K562 (cell line): ENCODE measurements around the gene NIPAL3. TPM values are rescaled to one million over a fixed set of nuclear protein-coding genes. Genes with fewer than 3 reads are reported as not detected.

Experiments used
- ADNP ChIP-seq: fragments of 200-800 bp; sonication (Bioruptor generic); IDR thresholded peaks from 2 replicates; pipeline ENCODE4 v1.6.1; 2016; ENCODE audit warnings: missing genetic modification characterization, missing compliant biosample characterization
- CBX1 ChIP-seq: sonication (generic); IDR thresholded peaks from 2 replicates; pipeline ENCODE4 v1.6.1; 2016; ENCODE audit warnings: antibody characterized with exemption, low read depth, mild to moderate bottlenecking
- NELFE ChIP-seq: IDR thresholded peaks from 2 replicates; pipeline ENCODE4 v1.6.1; 2011; ENCODE audit warnings: mild to moderate bottlenecking; ENCODE audit not compliant: insufficient read depth, insufficient read length
- NFRKB ChIP-seq: fragments of 450-650 bp; IDR thresholded peaks from 2 replicates; pipeline ENCODE4 v1.6.1; 2016; ENCODE audit warnings: low read depth
- PML ChIP-seq: IDR thresholded peaks from 2 replicates; pipeline ENCODE4 v1.6.1; 2012; ENCODE audit warnings: low read length, inconsistent platforms
- SIX5 ChIP-seq, 2 experiments: IDR thresholded peaks; 2 replicates each; pipeline ENCODE4 v1.6.1; 2011; ENCODE audit warnings: low read length in 2 of 2, borderline replicate concordance in 1 of 2, low read depth in 1 of 2, mild to moderate bottlenecking in 1 of 2, moderate library complexity in 1 of 2; ENCODE audit not compliant: insufficient read depth in 1 of 2
- TCF3 ChIP-seq: sonication (generic); formaldehyde crosslinking; IDR thresholded peaks from 2 replicates; pipeline ENCODE4 v1.4.0; 2020; ENCODE audit warnings: mild to moderate bottlenecking, missing genetic modification reagents
- ZNF217 ChIP-seq: sonication (generic); formaldehyde crosslinking; IDR thresholded peaks from 2 replicates; pipeline ENCODE4 v1.8.0; 2022; ENCODE audit warnings: mild to moderate bottlenecking, missing genetic modification reagents
- ZNF384 ChIP-seq: IDR thresholded peaks from 2 replicates; pipeline ENCODE4 v1.6.1; 2012; ENCODE audit warnings: low read depth, low read length, improper control_type of control experiment
- ZNF79 ChIP-seq: fragments of 250-450 bp; sonication (Bioruptor Pico); IDR thresholded peaks from 2 replicates; pipeline ENCODE4 v1.4.0; 2020; ENCODE audit warnings: low read depth, mild to moderate bottlenecking, moderate library complexity
- polyA plus RNA-seq, 8 experiments: library from polyadenylated mRNA; depleted of rRNA in 4 of 8; stranded (reverse) in 5 of 8; unstranded in 3 of 8; fragments of >200 nt; fragmentation: Nextera tagmentation in 2 of 8; fragmentation: Illumina TruSeq in 1 of 8; extraction: Ambion mirVana in 2 of 8; extraction: Trizol in 1 of 8; gene quantifications; 2 replicates each; pipeline versions ENCODE4 v1.2.1 to v1.2.3, GENCODE V29; 2011 to 2014; ENCODE audit warnings: inconsistent platforms in 1 of 8, missing spikeins in 1 of 8
- total RNA-seq, 7 experiments: library from RNA; depleted of rRNA in 6 of 7; stranded (reverse); fragments of >200 nt in 6 of 7; fragmentation: Illumina TruSeq in 2 of 7; extraction: Trizol in 2 of 7; gene quantifications; 2 replicates each; pipeline versions ENCODE4 v1.2.1 to v1.2.3, GENCODE V29; 2011 to 2021; ENCODE audit warnings: low replicate concordance in 1 of 7
- TF ChIP-seq, protein P1 (sequence below): fragments of 200-800 bp; sonication (Bioruptor generic); IDR thresholded peaks from 2 replicates; pipeline ENCODE4 v1.6.1; 2016; ENCODE audit warnings: missing genetic modification characterization, missing compliant biosample characterization
- TF ChIP-seq, protein P2 (sequence below), 2 experiments: fragments of 150-350 bp in 1 of 2; IDR thresholded peaks; 2 replicates each; pipeline ENCODE4 v1.6.1; 2012 to 2016; ENCODE audit warnings: low read depth in 2 of 2, low read length in 2 of 2, mild to moderate bottlenecking in 1 of 2, moderate library complexity in 1 of 2
- TF ChIP-seq, protein P3 (sequence below): fragments of 200-800 bp; sonication (Bioruptor generic); IDR thresholded peaks from 2 replicates; pipeline ENCODE4 v1.6.1; 2017; ENCODE audit warnings: missing genetic modification characterization, missing compliant biosample characterization
- TF ChIP-seq, protein P4 (sequence below), 2 experiments: fragments of 450-650 bp; conservative IDR thresholded peaks; 2 replicates each; pipeline ENCODE4 v1.6.1; 2017; ENCODE audit warnings: mild to moderate bottlenecking in 2 of 2, moderate library complexity in 2 of 2

NIPAL3 gene
- total and polyA plus RNA-seq, 9 of the 15 experiments (the other 6 are each of a cell fraction or from before 2014, with no cell fraction given), result 10.5 to 26.3 (median 16.0) TPM

DNA sequence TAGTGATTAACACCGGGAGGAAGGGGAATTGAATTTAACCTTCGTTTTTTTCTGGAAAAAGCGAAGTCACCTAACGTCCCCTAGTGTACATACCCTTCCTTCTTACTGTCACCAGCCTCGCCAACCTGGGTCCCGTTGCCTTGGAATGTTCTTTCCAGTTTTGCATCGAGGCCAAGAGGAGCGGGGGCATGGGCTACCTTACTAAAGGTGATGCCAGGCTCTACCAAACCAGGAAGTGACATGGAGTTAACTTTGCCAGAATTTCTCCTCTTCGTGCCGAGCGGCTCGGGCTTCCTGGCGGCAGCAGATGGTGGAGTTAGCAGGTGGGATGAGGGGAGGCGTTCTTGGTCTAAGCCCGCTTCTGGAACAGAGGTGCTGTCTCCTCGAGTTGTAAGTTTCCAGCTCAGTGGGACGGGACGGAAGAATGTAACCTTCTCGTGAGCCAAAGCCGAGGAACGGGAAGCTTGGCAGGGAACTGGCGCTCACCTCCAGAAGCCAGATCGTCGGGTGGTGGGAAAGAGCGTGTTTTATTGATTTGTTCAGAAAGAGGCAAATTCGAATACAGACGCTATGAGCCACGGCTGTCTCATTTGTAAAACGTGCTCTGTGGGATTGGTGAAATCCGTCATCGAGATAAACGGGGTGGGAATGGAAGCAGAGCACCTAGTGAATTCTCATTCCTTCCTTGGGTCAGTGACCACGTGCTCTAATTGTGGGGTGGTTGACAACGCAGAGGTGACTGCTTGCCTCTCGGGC lies 486 bp downstream of the NIPAL3 start (continued):
- TF ChIP-seq, protein P1, sequence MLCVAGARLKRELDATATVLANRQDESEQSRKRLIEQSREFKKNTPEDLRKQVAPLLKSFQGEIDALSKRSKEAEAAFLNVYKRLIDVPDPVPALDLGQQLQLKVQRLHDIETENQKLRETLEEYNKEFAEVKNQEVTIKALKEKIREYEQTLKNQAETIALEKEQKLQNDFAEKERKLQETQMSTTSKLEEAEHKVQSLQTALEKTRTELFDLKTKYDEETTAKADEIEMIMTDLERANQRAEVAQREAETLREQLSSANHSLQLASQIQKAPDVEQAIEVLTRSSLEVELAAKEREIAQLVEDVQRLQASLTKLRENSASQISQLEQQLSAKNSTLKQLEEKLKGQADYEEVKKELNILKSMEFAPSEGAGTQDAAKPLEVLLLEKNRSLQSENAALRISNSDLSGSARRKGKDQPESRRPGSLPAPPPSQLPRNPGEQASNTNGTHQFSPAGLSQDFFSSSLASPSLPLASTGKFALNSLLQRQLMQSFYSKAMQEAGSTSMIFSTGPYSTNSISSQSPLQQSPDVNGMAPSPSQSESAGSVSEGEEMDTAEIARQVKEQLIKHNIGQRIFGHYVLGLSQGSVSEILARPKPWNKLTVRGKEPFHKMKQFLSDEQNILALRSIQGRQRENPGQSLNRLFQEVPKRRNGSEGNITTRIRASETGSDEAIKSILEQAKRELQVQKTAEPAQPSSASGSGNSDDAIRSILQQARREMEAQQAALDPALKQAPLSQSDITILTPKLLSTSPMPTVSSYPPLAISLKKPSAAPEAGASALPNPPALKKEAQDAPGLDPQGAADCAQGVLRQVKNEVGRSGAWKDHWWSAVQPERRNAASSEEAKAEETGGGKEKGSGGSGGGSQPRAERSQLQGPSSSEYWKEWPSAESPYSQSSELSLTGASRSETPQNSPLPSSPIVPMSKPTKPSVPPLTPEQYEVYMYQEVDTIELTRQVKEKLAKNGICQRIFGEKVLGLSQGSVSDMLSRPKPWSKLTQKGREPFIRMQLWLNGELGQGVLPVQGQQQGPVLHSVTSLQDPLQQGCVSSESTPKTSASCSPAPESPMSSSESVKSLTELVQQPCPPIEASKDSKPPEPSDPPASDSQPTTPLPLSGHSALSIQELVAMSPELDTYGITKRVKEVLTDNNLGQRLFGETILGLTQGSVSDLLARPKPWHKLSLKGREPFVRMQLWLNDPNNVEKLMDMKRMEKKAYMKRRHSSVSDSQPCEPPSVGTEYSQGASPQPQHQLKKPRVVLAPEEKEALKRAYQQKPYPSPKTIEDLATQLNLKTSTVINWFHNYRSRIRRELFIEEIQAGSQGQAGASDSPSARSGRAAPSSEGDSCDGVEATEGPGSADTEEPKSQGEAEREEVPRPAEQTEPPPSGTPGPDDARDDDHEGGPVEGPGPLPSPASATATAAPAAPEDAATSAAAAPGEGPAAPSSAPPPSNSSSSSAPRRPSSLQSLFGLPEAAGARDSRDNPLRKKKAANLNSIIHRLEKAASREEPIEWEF (CRISPR knock-in tag), result 0 out of 2 replicates have a peak, but pooled peaks have one; percentile 6
- no peak for TF ChIP-seq NELFE
- TF ChIP-seq ZNF79 (CRISPR knock-in tag), result no peak
- TF ChIP-seq SIX5 (IDR thresholded peaks at IDR 0.05; ENCODE audit: borderline replicate concordance in 1 of 2, insufficient read depth in 1 of 2, low read depth in 1 of 2, low read length in 2 of 2), result no peak
- TF ChIP-seq CBX1, result no peak
- TF ChIP-seq TCF3, result no peak
- TF ChIP-seq NFRKB, result peak; percentile 36; the same call in 1 of the 2 replicates
- TF ChIP-seq, protein P2, sequence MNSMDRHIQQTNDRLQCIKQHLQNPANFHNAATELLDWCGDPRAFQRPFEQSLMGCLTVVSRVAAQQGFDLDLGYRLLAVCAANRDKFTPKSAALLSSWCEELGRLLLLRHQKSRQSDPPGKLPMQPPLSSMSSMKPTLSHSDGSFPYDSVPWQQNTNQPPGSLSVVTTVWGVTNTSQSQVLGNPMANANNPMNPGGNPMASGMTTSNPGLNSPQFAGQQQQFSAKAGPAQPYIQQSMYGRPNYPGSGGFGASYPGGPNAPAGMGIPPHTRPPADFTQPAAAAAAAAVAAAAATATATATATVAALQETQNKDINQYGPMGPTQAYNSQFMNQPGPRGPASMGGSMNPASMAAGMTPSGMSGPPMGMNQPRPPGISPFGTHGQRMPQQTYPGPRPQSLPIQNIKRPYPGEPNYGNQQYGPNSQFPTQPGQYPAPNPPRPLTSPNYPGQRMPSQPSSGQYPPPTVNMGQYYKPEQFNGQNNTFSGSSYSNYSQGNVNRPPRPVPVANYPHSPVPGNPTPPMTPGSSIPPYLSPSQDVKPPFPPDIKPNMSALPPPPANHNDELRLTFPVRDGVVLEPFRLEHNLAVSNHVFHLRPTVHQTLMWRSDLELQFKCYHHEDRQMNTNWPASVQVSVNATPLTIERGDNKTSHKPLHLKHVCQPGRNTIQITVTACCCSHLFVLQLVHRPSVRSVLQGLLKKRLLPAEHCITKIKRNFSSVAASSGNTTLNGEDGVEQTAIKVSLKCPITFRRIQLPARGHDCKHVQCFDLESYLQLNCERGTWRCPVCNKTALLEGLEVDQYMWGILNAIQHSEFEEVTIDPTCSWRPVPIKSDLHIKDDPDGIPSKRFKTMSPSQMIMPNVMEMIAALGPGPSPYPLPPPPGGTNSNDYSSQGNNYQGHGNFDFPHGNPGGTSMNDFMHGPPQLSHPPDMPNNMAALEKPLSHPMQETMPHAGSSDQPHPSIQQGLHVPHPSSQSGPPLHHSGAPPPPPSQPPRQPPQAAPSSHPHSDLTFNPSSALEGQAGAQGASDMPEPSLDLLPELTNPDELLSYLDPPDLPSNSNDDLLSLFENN (IDR thresholded peaks at IDR 0.05; ENCODE audit: low read depth in 2 of 2, low read length in 2 of 2), result no peak
- TF ChIP-seq PML, result 0 out of 2 replicates have a peak, but pooled peaks have one; percentile 11
- TF ChIP-seq, protein P3, sequence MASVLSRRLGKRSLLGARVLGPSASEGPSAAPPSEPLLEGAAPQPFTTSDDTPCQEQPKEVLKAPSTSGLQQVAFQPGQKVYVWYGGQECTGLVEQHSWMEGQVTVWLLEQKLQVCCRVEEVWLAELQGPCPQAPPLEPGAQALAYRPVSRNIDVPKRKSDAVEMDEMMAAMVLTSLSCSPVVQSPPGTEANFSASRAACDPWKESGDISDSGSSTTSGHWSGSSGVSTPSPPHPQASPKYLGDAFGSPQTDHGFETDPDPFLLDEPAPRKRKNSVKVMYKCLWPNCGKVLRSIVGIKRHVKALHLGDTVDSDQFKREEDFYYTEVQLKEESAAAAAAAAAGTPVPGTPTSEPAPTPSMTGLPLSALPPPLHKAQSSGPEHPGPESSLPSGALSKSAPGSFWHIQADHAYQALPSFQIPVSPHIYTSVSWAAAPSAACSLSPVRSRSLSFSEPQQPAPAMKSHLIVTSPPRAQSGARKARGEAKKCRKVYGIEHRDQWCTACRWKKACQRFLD (CRISPR knock-in tag), result peak; percentile 82; the same call in 1 of the 2 replicates
- TF ChIP-seq, protein P4, sequence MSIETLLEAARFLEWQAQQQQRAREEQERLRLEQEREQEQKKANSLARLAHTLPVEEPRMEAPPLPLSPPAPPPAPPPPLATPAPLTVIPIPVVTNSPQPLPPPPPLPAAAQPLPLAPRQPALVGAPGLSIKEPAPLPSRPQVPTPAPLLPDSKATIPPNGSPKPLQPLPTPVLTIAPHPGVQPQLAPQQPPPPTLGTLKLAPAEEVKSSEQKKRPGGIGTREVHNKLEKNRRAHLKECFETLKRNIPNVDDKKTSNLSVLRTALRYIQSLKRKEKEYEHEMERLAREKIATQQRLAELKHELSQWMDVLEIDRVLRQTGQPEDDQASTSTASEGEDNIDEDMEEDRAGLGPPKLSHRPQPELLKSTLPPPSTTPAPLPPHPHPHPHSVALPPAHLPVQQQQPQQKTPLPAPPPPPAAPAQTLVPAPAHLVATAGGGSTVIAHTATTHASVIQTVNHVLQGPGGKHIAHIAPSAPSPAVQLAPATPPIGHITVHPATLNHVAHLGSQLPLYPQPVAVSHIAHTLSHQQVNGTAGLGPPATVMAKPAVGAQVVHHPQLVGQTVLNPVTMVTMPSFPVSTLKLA (conservative IDR thresholded peaks at IDR 0.05), result peak; percentile 76 to 79; a peak in 3 of 4 replicates
- TF ChIP-seq ZNF384, result no peak
- no peak for TF ChIP-seq ZNF217 (CRISPR knock-in tag)
- no peak for TF ChIP-seq ADNP (tag)
